ENCODE data around the gene CREBBP. TPM values are rescaled to one million over a fixed set of nuclear protein-coding genes. Genes with fewer than 3 reads are reported as not detected.

The CREBBP gene
- total RNA-seq, 1 donor: 28.2 TPM

GRCh38 chr16:3722508-3722907, 158.0 kb downstream of the CREBBP start:
- H2AFZ ChIP-seq (ENCODE audit: low read length): no peak overlapping the region
- H4K20me1 ChIP-seq (ENCODE audit: insufficient read depth, low read length): peaks cover 12% of the 10 kb centered on the region
- no peak overlapping the region for H3K27ac ChIP-seq (ENCODE audit: low read depth, low read length)
- no peak overlapping the region for H3K4me2 ChIP-seq (ENCODE audit: insufficient read depth, low read length)
- H3K9me3 ChIP-seq (ENCODE audit: low read depth, low read length): no peaks in the 10 kb centered on the region
- no peak for TF ChIP-seq CTCF (IDR thresholded peaks at IDR 0.05; ENCODE audit: extremely low read depth, low read depth, low read length)
- peaks cover 1% of the 10 kb centered on the region for H3K36me3 ChIP-seq (ENCODE audit: insufficient read depth, low read length)
- no peaks in the 10 kb centered on the region for H3K27me3 ChIP-seq (ENCODE audit: insufficient read depth, low read length)
- H3K4me3 ChIP-seq (ENCODE audit: insufficient read depth, low read length): no peak overlapping the region
- H3K4me1 ChIP-seq (ENCODE audit: insufficient read depth, low read length): peaks cover 6% of the 10 kb centered on the region
- H3K79me2 ChIP-seq (ENCODE audit: insufficient read depth, low read length): no peaks in the 10 kb centered on the region
- no peak for DNase-seq (ENCODE audit: insufficient read length, low spot score, missing footprints)

- peaks cover 18% of the 10 kb centered on the region for H3K79me2 ChIP-seq (ENCODE audit: insufficient read depth, low read length)
- peak; percentile 37 for DNase-seq (ENCODE audit: insufficient read length, low spot score, missing footprints)
- no peaks in the 10 kb centered on the region for H3K27me3 ChIP-seq (ENCODE audit: insufficient read depth, low read length)
- H3K4me1 ChIP-seq (ENCODE audit: insufficient read depth, low read length): peaks cover 11% of the 10 kb centered on the region
- TF ChIP-seq CTCF (IDR thresholded peaks at IDR 0.05; ENCODE audit: extremely low read depth, low read depth, low read length): no peak
- no peak overlapping the region for H2AFZ ChIP-seq (ENCODE audit: low read length)
- no peaks in the 10 kb centered on the region for H3K9me3 ChIP-seq (ENCODE audit: low read depth, low read length)
- no peaks in the 10 kb centered on the region for H3K36me3 ChIP-seq (ENCODE audit: insufficient read depth, low read length)
- H4K20me1 ChIP-seq (ENCODE audit: insufficient read depth, low read length): no peaks in the 10 kb centered on the region
- H3K4me2 ChIP-seq (ENCODE audit: insufficient read depth, low read length): no peak overlapping the region
- H3K27ac ChIP-seq (ENCODE audit: low read depth, low read length): no peak overlapping the region
- H3K4me3 ChIP-seq (ENCODE audit: insufficient read depth, low read length): no peak overlapping the region
These were observed 160.1 kb downstream of the CREBBP start for GRCh38 chr16:3720418-3720817.

DNA sequence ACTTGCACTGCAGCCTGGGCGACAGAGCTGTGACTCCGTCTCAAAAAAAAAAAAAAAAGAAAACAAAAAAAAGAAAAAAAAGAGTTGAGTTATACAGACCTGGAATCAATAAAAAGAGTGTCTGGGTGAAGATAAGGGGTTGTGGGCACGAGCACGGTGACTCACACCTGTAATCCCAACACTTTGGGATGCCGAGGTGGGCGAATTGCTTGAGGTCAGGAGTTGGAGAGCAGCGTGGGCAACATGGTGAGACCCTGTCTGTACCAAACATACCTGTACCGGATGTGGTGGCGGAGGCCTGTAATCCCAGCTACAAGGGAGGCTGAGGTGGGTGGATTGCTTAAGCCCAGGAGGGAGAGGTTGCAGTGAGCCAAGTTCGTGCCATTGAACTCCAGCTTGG, 161.9 kb downstream of the CREBBP start:
- TF ChIP-seq CTCF (IDR thresholded peaks at IDR 0.05; ENCODE audit: extremely low read depth, low read depth, low read length): no peak
- H3K9me3 ChIP-seq (ENCODE audit: low read depth, low read length): no peaks in the 10 kb centered on the region

DNA sequence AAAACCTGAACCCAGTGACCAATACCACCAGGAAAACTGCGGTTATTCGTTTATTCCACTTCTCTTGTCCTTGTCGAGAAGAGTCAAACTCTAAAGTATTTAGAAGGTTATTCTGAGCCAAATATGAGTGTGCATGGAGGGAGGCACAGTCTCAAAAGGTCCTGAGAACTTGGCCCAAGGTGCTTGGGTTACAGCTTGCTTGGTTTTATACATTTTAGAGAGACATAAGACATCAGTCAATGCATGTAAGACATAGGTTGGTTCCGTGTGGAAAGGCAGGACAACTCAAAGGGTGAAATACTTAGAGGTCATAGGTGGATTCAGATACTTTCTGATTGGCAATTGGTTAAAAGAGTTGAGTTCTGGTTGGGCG, 162.5 kb downstream of the CREBBP start:
- H3K27ac ChIP-seq (ENCODE audit: low read depth, low read length): peak overlapping the region; percentile 93
- H3K9me3 ChIP-seq (ENCODE audit: low read depth, low read length): no peaks in the 10 kb centered on the region
- H3K4me2 ChIP-seq (ENCODE audit: insufficient read depth, low read length): peak overlapping the region; percentile 100
- peaks cover 11% of the 10 kb centered on the region for H3K4me1 ChIP-seq (ENCODE audit: insufficient read depth, low read length)
- H3K36me3 ChIP-seq (ENCODE audit: insufficient read depth, low read length): peaks cover 8% of the 10 kb centered on the region
- peak overlapping the region; percentile 99 for H2AFZ ChIP-seq (ENCODE audit: low read length)
- TF ChIP-seq CTCF (IDR thresholded peaks at IDR 0.05; ENCODE audit: extremely low read depth, low read depth, low read length): no peak
- peak overlapping the region; percentile 92 for H3K4me3 ChIP-seq (ENCODE audit: insufficient read depth, low read length)
- H4K20me1 ChIP-seq (ENCODE audit: insufficient read depth, low read length): peaks cover 5% of the 10 kb centered on the region
- H3K79me2 ChIP-seq (ENCODE audit: insufficient read depth, low read length): peaks cover 39% of the 10 kb centered on the region
- DNase-seq (ENCODE audit: insufficient read length, low spot score, missing footprints): no peak
- H3K27me3 ChIP-seq (ENCODE audit: insufficient read depth, low read length): no peaks in the 10 kb centered on the region

More for the DNA sequence above, 161.9 kb downstream of the CREBBP start:
- H4K20me1 ChIP-seq (ENCODE audit: insufficient read depth, low read length): peaks cover 4% of the 10 kb centered on the region
- peaks cover 11% of the 10 kb centered on the region for H3K4me1 ChIP-seq (ENCODE audit: insufficient read depth, low read length)
- no peak overlapping the region for H3K4me3 ChIP-seq (ENCODE audit: insufficient read depth, low read length)
- no peak overlapping the region for H3K4me2 ChIP-seq (ENCODE audit: insufficient read depth, low read length)
- H3K27me3 ChIP-seq (ENCODE audit: insufficient read depth, low read length): no peaks in the 10 kb centered on the region
- peaks cover 3% of the 10 kb centered on the region for H3K36me3 ChIP-seq (ENCODE audit: insufficient read depth, low read length)
- no peak overlapping the region for H3K27ac ChIP-seq (ENCODE audit: low read depth, low read length)
- H3K79me2 ChIP-seq (ENCODE audit: insufficient read depth, low read length): peaks cover 33% of the 10 kb centered on the region
- H2AFZ ChIP-seq (ENCODE audit: low read length): no peak overlapping the region
- no peak for DNase-seq (ENCODE audit: insufficient read length, low spot score, missing footprints)

Data from osteoblast (primary cell).